Suprapubic skin (tissue), 3 donors: ENCODE data around the gene CASQ2.

Experiments
- CTCF ChIP-seq, 2 donors: fragments of 200-600 bp in 1 of 2; fragments of 450-650 bp in 1 of 2; sonication (generic) in 1 of 2; IDR thresholded peaks; one replicate each; pipeline ENCODE4 v1.5.1; 2016 to 2019; ENCODE audit warnings: antibody characterized with exemption in 2 of 2, mild to moderate bottlenecking in 1 of 2, moderate library complexity in 1 of 2
- POLR2A ChIP-seq, 2 donors: fragments of 450-650 bp; IDR thresholded peaks; one replicate each; pipeline ENCODE4 v1.6.1; 2017; ENCODE audit warnings: antibody characterized with exemption in 2 of 2, mild to moderate bottlenecking in 2 of 2, moderate library complexity in 2 of 2

DNA sequence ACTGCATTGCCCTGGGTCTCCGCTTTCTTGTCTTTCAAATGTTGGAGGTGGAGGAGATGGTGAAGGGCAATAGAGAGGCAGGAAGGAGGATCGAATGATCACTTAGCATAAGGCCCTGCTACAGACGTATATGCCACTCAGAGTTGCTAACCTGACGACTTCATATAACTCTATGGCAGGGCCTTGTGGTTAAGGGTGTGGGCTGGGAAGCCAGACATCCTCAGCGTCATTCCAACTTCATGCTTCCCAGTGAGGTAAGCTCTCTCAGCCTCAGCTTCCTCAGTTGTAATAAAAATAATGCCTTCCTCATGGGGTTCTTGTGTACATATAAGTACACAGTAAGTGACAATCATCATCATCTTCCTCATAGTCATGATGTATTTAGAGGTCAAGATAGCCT lies 54.6 kb downstream of the CASQ2 start:
- TF ChIP-seq CTCF (IDR thresholded peaks at IDR 0.05) (no peak), POLR2A (IDR thresholded peaks at IDR 0.05) (no peak)
